IMR-90 (cell line): ENCODE results near the gene HAO2. TPM values are rescaled to one million over a fixed set of nuclear protein-coding genes. Genes with fewer than 3 reads are reported as not detected.

Experiments used
- ATAC-seq: fragments of 200-7000 bp; cut with Tn5 transposase; 2 replicates; pipeline ENCODE4 v1.9.1; 2020; ENCODE audit warnings: low read depth, mild to moderate bottlenecking, moderate library complexity
- BruUV-seq: library from RNA; stranded (reverse); fragments of 400-500 nt; replicated peaks from 2 replicates; lab custom pipeline; 2021; lab: Mats Ljungman, UMichigan
- CTCF ChIA-PET: fragments of 300-600 bp; formaldehyde crosslinking; extraction: SDS; loops from one replicate; lab custom pipeline; 2021; ENCODE audit warnings: antibody characterized with exemption; lab: Yijun Ruan, JAX
- POLR2A ChIA-PET: fragments of 300-600 bp; sonication (Branson Sonifier 250); formaldehyde crosslinking; loops from one replicate; lab custom pipeline; 2022; ENCODE audit warnings: antibody characterized with exemption; ENCODE audit not compliant: unreplicated experiment; lab: Charles Lee
- DNase-seq: peaks from one replicate; pipeline ENCODE4 v3.0.0; 2013
- H2AFZ ChIP-seq: replicated peaks from 2 replicates; pipeline ENCODE3; 2013; ENCODE audit warnings: low read length, mild to moderate bottlenecking; ENCODE audit not compliant: poor library complexity
- H2AK5ac ChIP-seq: 2 replicates; pipeline ENCODE4 v1.6.1; 2013; ENCODE audit warnings: low read depth, low read length, inconsistent platforms
- H2AK9ac ChIP-seq: replicated peaks from 2 replicates; pipeline ENCODE3; 2013; ENCODE audit warnings: mild to moderate bottlenecking, low read depth, low read length, moderate library complexity; ENCODE audit not compliant: poor library complexity
- H2BK120ac ChIP-seq: 2 replicates; pipeline ENCODE4 v1.6.1; 2013; ENCODE audit warnings: low read depth, low read length, inconsistent platforms
- H2BK15ac ChIP-seq: 3 replicates; pipeline ENCODE4 v1.6.1; 2013; ENCODE audit warnings: low read depth, low read length, inconsistent platforms
- H2BK20ac ChIP-seq: 2 replicates; pipeline ENCODE4 v1.6.1; 2013; ENCODE audit warnings: low read depth, mild to moderate bottlenecking, inconsistent platforms, low read length, moderate library complexity
- H2BK5ac ChIP-seq: 2 replicates; pipeline ENCODE4 v1.6.1; 2013; ENCODE audit warnings: mild to moderate bottlenecking, low read depth, low read length, inconsistent platforms; ENCODE audit not compliant: poor library complexity, severe bottlenecking
- H3K14ac ChIP-seq: replicated peaks from 2 replicates; pipeline ENCODE4 v1.6.1; 2013; ENCODE audit warnings: low read depth, low read length, inconsistent platforms
- H3K18ac ChIP-seq: 2 replicates; pipeline ENCODE4 v1.6.1; 2013; ENCODE audit warnings: low read depth, low read length, control low read depth
- H3K23ac ChIP-seq: 2 replicates; pipeline ENCODE4 v1.6.1; 2013; ENCODE audit warnings: low read depth, low read length, inconsistent platforms
- H3K27ac ChIP-seq: 2 replicates; pipeline ENCODE4 v1.5.1; 2013; ENCODE audit warnings: mild to moderate bottlenecking, control low read depth, low read length; ENCODE audit not compliant: insufficient read depth
- H3K27me3 ChIP-seq: 2 replicates; pipeline ENCODE4 v1.6.1; 2013; ENCODE audit warnings: low read length; ENCODE audit not compliant: control insufficient read depth, insufficient read depth
- H3K36me3 ChIP-seq: 2 replicates; pipeline ENCODE4 v1.6.1; 2013; ENCODE audit warnings: low read length, mixed read lengths; ENCODE audit not compliant: control insufficient read depth, insufficient read depth
- H3K4ac ChIP-seq: 2 replicates; pipeline ENCODE4 v1.6.1; 2013; ENCODE audit warnings: low read depth, low read length, inconsistent platforms
- H3K4me1 ChIP-seq: 2 replicates; pipeline ENCODE4 v1.6.1; 2013; ENCODE audit warnings: low read length, mixed read lengths; ENCODE audit not compliant: control insufficient read depth, insufficient read depth
- H3K4me2 ChIP-seq: 2 replicates; pipeline ENCODE4 v1.6.1; 2013; ENCODE audit warnings: low read depth, mild to moderate bottlenecking, control low read depth, low read length, moderate library complexity
- H3K4me3 ChIP-seq: 2 replicates; pipeline ENCODE4 v1.5.1; 2013; ENCODE audit warnings: low read depth, mild to moderate bottlenecking, control low read depth, low read length, moderate library complexity; ENCODE audit not compliant: insufficient read depth
- H3K56ac ChIP-seq: 2 replicates; pipeline ENCODE4 v1.6.1; 2013; ENCODE audit warnings: low read length, inconsistent platforms; ENCODE audit not compliant: insufficient read depth; ENCODE audit errors: extremely low read depth
- H3K79me1 ChIP-seq, 2 experiments: 2 replicates each; pipeline ENCODE4 v1.6.1; 2013; ENCODE audit warnings: low read length in 2 of 2, inconsistent platforms in 1 of 2, low read depth in 1 of 2
- H3K9ac ChIP-seq: 2 replicates; pipeline ENCODE4 v1.6.1; 2013; ENCODE audit warnings: low read depth, low read length, control low read depth
- H3K9me1 ChIP-seq: 2 replicates; pipeline ENCODE4 v1.6.1; 2013; ENCODE audit warnings: low read length, inconsistent platforms; ENCODE audit not compliant: insufficient read depth
- H3K9me3 ChIP-seq: 2 replicates; pipeline ENCODE4 v1.6.1; 2013; ENCODE audit warnings: low read length; ENCODE audit not compliant: control insufficient read depth, insufficient read depth
- H4K20me1 ChIP-seq: 2 replicates; pipeline ENCODE4 v1.6.1; 2013; ENCODE audit warnings: low read length, inconsistent platforms; ENCODE audit not compliant: insufficient read depth
- H4K5ac ChIP-seq: 2 replicates; pipeline ENCODE4 v1.6.1; 2013; ENCODE audit warnings: mild to moderate bottlenecking, low read depth, low read length, control low read depth
- H4K8ac ChIP-seq, 2 experiments: 2 replicates each; pipeline ENCODE4 v1.6.1; 2013; ENCODE audit warnings: low read depth in 2 of 2, low read length in 2 of 2, control low read depth in 1 of 2, inconsistent platforms in 1 of 2
- H4K91ac ChIP-seq: 2 replicates; pipeline ENCODE4 v1.6.1; 2013; ENCODE audit warnings: low read depth, low read length, inconsistent platforms; ENCODE audit not compliant: insufficient read depth
- BHLHE40 ChIP-seq: fragments of 150-350 bp; IDR thresholded peaks from 2 replicates; pipeline ENCODE4 v1.6.1; 2016; ENCODE audit warnings: mild to moderate bottlenecking, low read depth, low read length
- CEBPB ChIP-seq: IDR thresholded peaks from 2 replicates; pipeline ENCODE4 v1.6.1; 2012; ENCODE audit warnings: low read depth, low read length, improper control_type of control experiment
- CHD1 ChIP-seq: IDR thresholded peaks from 2 replicates; pipeline ENCODE4 v1.6.1; 2012; ENCODE audit warnings: low read depth, low read length, improper control_type of control experiment
- FOS ChIP-seq: fragments of 150-350 bp; IDR thresholded peaks from 2 replicates; pipeline ENCODE4 v1.6.1; 2016; ENCODE audit warnings: low read depth, low read length
- MAFK ChIP-seq: IDR thresholded peaks from 2 replicates; pipeline ENCODE4 v1.6.1; 2012; ENCODE audit warnings: low read depth, low read length, improper control_type of control experiment
- MAZ ChIP-seq: IDR thresholded peaks from 2 replicates; pipeline ENCODE4 v1.6.1; 2012; ENCODE audit warnings: low read depth, mild to moderate bottlenecking, low read length, improper control_type of control experiment, moderate library complexity, borderline replicate concordance
- MXI1 ChIP-seq: IDR thresholded peaks from 2 replicates; pipeline ENCODE4 v1.6.1; 2012; ENCODE audit warnings: low read depth, mild to moderate bottlenecking, low read length, moderate library complexity, borderline replicate concordance
- NFE2L2 ChIP-seq: fragments of 150-350 bp; IDR thresholded peaks from 2 replicates; pipeline ENCODE4 v1.6.1; 2016; ENCODE audit warnings: low read depth, mild to moderate bottlenecking, low read length
- POLR2A ChIP-seq: IDR thresholded peaks from 2 replicates; pipeline ENCODE4 v1.6.1; 2012; ENCODE audit warnings: mild to moderate bottlenecking, low read depth, low read length
- RAD21 ChIP-seq: IDR thresholded peaks from 2 replicates; pipeline ENCODE4 v1.6.1; 2012; ENCODE audit warnings: low read length, improper control_type of control experiment
- RCOR1 ChIP-seq: IDR thresholded peaks from 2 replicates; pipeline ENCODE4 v1.6.1; 2012; ENCODE audit warnings: mild to moderate bottlenecking, low read length, improper control_type of control experiment; ENCODE audit not compliant: insufficient replicate concordance
- RFX5 ChIP-seq: IDR thresholded peaks from 2 replicates; pipeline ENCODE4 v1.8.0; 2012; ENCODE audit warnings: low read depth, mild to moderate bottlenecking, low read length, moderate library complexity
- SMC3 ChIP-seq: fragments of 150-350 bp; IDR thresholded peaks from 2 replicates; pipeline ENCODE4 v1.6.1; 2016; ENCODE audit warnings: low read depth, mild to moderate bottlenecking, antibody characterized with exemption, low read length, moderate library complexity
- WGBS, 2 experiments: methylation state at CpG; one replicate each; pipeline versions ENCODE4 v1.1.5 to v1.1.7; 2013; ENCODE audit warnings: missing lambda C conversion rate in 2 of 2; ENCODE audit not compliant: insufficient read length in 1 of 2; ENCODE audit errors: extremely low coverage in 2 of 2; 5-methylcytosine and 5-hydroxymethylcytosine counted together
- dilution Hi-C: fragments of 300-500 bp; cut with HindIII; formaldehyde crosslinking; loops from one replicate; pipeline ENCODE4 v1.14.3; 2018; ENCODE audit warnings: low sequenced_read_pairs; ENCODE audit not compliant: unreplicated experiment
- in situ Hi-C: fragments of 300-500 bp; cut with MboI; formaldehyde crosslinking; loops from 3 replicates; pipeline ENCODE4 v1.14.3; 2019; ENCODE audit warnings: low sequenced_read_pairs, inconsistent platforms, mixed read lengths
- intact Hi-C: fragments of 100-400 bp; cut with micrococcal nuclease; formaldehyde crosslinking; loops from 2 replicates; pipeline ENCODE4 v1.10.0; 2022
- polyA plus RNA-seq, 3 experiments: library from polyadenylated mRNA; depleted of rRNA; stranded (reverse); fragments of >200 nt; gene quantifications; 2 replicates each; pipeline ENCODE4 v1.2.3, GENCODE V29; 2012; ENCODE audit warnings: low replicate concordance in 1 of 3
- total RNA-seq: library from RNA; depleted of rRNA; stranded (reverse); fragments of >200 nt; gene quantifications from 2 replicates; pipeline ENCODE4 v1.2.3, GENCODE V29; 2012
- TF ChIP-seq, protein P1 (sequence below): conservative IDR thresholded peaks from 2 replicates; pipeline ENCODE4 v1.5.1; 2012; ENCODE audit warnings: mild to moderate bottlenecking, low read depth, low read length, improper control_type of control experiment
- TF ChIP-seq, protein P2 (sequence below): fragments of 150-350 bp; IDR thresholded peaks from 2 replicates; pipeline ENCODE4 v1.6.1; 2016; ENCODE audit warnings: low read depth, mild to moderate bottlenecking, low read length, moderate library complexity, borderline replicate concordance
- TF ChIP-seq, protein P3 (sequence below): fragments of 150-350 bp; IDR thresholded peaks from 2 replicates; pipeline ENCODE4 v1.6.1; 2017; ENCODE audit warnings: mild to moderate bottlenecking, antibody characterized with exemption, low read length, low read depth

HAO2 gene
- total and polyA plus RNA-seq, 2 of the 4 experiments (the other 2 are of a cell fraction): not detected

DNA sequence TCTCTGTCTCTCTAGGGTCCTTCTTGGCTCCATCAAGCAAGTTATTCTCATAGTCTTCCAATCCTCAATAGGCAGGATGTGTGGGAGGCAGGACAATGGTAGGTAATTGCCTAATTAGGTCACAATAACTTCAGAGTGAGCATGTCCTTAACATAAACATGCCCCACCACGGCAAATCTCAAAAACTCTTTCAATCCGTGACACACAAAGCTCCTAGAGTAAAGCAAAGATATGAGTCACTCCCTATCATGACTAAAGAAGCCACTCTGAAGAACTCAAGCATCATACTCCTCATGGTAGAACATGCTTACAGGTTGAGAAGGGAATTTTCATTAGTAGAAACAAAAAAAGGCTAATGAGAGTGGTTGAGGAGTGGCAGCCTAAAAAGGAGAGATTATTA, 4.9 kb downstream of the HAO2 start:
- H2AK5ac ChIP-seq: no peak overlapping the region
- ChIA-PET CTCF (no interaction called here), POLR2A (no interaction called here)
- no peak overlapping the region for H2AFZ ChIP-seq
- ATAC-seq (no peak), DNase-seq (peak; percentile 31)
- H3K79me1 ChIP-seq: no peaks in the 10 kb centered on the region
- H3K9me3 ChIP-seq: no peaks in the 10 kb centered on the region
- H2BK5ac ChIP-seq: no peak overlapping the region
- in situ Hi-C loops (loop anchor here (25.0 kb wide), 1 partner anchor 1211 kb away; no protein-coding TSS in a partner anchor), intact Hi-C loops (no loop called here), dilution Hi-C loops (no loop called here)
- no CpG with 5 or more reads among the region's 2 CpGs for WGBS, 2 experiments
- H3K4me3 ChIP-seq: no peak overlapping the region
- no peak overlapping the region for H2BK15ac ChIP-seq
- no TSS peak for BruUV-seq
- H3K9me1 ChIP-seq: no peaks in the 10 kb centered on the region
- H3K9ac ChIP-seq: no peak overlapping the region
- no peak overlapping the region for H2BK20ac ChIP-seq
- H3K4ac ChIP-seq: no peak overlapping the region
- no peak overlapping the region for H4K5ac ChIP-seq
- no peak overlapping the region for H2BK120ac ChIP-seq
- no peak overlapping the region for H3K4me2 ChIP-seq
- H4K91ac ChIP-seq: no peak overlapping the region
- no peak overlapping the region for H4K8ac ChIP-seq
- H3K23ac ChIP-seq: no peak overlapping the region
- H3K36me3 ChIP-seq: no peaks in the 10 kb centered on the region
- no peak overlapping the region for H3K27ac ChIP-seq
- TF ChIP-seq MAFK: no peak
- TF ChIP-seq, protein P1, sequence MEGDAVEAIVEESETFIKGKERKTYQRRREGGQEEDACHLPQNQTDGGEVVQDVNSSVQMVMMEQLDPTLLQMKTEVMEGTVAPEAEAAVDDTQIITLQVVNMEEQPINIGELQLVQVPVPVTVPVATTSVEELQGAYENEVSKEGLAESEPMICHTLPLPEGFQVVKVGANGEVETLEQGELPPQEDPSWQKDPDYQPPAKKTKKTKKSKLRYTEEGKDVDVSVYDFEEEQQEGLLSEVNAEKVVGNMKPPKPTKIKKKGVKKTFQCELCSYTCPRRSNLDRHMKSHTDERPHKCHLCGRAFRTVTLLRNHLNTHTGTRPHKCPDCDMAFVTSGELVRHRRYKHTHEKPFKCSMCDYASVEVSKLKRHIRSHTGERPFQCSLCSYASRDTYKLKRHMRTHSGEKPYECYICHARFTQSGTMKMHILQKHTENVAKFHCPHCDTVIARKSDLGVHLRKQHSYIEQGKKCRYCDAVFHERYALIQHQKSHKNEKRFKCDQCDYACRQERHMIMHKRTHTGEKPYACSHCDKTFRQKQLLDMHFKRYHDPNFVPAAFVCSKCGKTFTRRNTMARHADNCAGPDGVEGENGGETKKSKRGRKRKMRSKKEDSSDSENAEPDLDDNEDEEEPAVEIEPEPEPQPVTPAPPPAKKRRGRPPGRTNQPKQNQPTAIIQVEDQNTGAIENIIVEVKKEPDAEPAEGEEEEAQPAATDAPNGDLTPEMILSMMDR: no peak
- no peak for TF ChIP-seq SMC3
- TF ChIP-seq, protein P2, sequence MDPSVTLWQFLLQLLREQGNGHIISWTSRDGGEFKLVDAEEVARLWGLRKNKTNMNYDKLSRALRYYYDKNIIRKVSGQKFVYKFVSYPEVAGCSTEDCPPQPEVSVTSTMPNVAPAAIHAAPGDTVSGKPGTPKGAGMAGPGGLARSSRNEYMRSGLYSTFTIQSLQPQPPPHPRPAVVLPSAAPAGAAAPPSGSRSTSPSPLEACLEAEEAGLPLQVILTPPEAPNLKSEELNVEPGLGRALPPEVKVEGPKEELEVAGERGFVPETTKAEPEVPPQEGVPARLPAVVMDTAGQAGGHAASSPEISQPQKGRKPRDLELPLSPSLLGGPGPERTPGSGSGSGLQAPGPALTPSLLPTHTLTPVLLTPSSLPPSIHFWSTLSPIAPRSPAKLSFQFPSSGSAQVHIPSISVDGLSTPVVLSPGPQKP: no peak
- no peak for TF ChIP-seq NFE2L2
- TF ChIP-seq RFX5: no peak
- no peak for TF ChIP-seq MXI1
- no peak for TF ChIP-seq POLR2A
- TF ChIP-seq BHLHE40: no peak
- no peak for TF ChIP-seq CHD1
- no peak for TF ChIP-seq CEBPB
- TF ChIP-seq, protein P3, sequence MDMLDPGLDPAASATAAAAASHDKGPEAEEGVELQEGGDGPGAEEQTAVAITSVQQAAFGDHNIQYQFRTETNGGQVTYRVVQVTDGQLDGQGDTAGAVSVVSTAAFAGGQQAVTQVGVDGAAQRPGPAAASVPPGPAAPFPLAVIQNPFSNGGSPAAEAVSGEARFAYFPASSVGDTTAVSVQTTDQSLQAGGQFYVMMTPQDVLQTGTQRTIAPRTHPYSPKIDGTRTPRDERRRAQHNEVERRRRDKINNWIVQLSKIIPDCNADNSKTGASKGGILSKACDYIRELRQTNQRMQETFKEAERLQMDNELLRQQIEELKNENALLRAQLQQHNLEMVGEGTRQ: no peak
- TF ChIP-seq MAZ: no peak
- TF ChIP-seq FOS: no peak
- no peak for TF ChIP-seq RCOR1
- TF ChIP-seq RAD21: no peak
- H3K18ac ChIP-seq: no peak overlapping the region
- no peak overlapping the region for H2AK9ac ChIP-seq
- no peaks in the 10 kb centered on the region for H4K20me1 ChIP-seq
- H3K56ac ChIP-seq: no peak overlapping the region
- peaks cover 2% of the 10 kb centered on the region; the same call in 1 of the 2 replicates for H3K27me3 ChIP-seq
- H3K4me1 ChIP-seq: no peaks in the 10 kb centered on the region
- no peak overlapping the region for H3K14ac ChIP-seq
